ENCODE measurements around the gene SLC6A18. TPM values are rescaled to one million over a fixed set of nuclear protein-coding genes. Genes with fewer than 3 reads are reported as not detected.
A peak's percentile ranks its signal among the peaks of the same experiment; 100 is the strongest.

SLC6A18 gene
- total RNA-seq, 1 experiment from 2014 or later, result not detected

GRCh38 chr5:1202798-1203185 lies 22.4 kb upstream of the SLC6A18 start:
- no peak for DNase-seq (ENCODE audit: low spot score)

GRCh38 chr5:1203311-1203967 lies 21.7 kb upstream of the SLC6A18 start:
- DNase-seq (ENCODE audit: low spot score), result no peak

DNA sequence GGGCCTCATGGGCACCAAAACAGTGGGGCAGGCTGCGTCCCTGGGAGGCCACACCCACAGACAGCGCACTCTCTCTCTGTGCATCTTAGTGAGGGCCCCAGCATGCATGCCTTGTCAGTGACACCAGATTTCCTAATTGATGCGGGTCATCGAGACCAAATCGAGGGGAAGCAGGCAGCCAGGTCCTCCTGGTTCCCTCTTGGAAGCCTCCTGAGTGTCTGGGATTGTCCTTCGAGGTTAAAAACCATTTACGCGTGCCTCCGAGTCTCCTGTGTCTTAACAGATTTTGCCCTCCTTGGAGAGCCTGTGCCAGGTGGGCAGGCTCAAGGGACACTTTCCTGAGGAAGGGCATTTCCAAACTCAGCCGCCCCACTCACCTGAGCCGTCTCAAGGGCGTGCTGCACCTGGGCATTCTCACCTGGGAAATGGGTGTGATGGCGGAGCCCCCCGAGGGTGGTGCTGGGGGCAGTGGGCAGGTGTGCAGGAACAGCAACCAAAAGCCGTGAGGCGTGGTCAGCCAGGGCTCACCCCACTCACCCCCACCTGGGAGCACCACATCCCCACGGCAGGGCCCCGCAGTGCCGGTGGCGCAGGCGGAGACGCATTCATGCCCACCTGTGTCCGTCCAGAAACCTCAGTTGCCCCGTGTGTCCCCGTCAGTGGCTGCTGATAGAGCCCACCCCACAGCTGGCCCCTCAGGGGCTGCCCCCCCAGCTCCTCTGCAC lies 21.1 kb upstream of the SLC6A18 start:
- no peak for DNase-seq (ENCODE audit: low spot score)

DNA sequence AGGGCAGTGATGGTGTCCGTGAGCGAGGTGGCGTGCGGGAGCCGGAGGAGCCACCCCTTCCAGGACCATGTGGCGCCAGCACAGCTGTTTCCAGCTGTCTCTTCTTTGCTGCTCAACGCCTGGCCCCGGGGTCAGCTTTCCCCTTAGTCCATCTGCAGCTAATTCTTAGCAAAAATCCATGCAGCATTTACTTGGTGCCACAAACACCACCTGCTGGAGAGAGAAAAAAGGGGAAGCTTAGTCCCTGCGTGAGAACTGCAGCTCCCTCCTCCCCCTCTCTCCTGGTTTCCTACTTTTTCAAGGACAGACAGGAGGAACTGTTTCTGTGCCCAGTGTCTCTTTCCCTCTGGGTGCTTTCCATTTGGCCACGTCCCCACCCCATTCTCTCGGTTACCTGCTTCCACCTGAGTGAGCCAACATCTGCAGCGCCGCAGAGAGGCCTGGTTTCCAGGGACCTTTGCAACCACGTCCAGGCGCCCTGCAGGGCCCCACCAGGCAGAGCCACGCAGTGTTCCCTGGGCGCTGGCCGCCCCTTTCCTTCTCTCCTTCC lies 20.4 kb upstream of the SLC6A18 start:
- DNase-seq (ENCODE audit: low spot score), result peak; percentile 55

DNA sequence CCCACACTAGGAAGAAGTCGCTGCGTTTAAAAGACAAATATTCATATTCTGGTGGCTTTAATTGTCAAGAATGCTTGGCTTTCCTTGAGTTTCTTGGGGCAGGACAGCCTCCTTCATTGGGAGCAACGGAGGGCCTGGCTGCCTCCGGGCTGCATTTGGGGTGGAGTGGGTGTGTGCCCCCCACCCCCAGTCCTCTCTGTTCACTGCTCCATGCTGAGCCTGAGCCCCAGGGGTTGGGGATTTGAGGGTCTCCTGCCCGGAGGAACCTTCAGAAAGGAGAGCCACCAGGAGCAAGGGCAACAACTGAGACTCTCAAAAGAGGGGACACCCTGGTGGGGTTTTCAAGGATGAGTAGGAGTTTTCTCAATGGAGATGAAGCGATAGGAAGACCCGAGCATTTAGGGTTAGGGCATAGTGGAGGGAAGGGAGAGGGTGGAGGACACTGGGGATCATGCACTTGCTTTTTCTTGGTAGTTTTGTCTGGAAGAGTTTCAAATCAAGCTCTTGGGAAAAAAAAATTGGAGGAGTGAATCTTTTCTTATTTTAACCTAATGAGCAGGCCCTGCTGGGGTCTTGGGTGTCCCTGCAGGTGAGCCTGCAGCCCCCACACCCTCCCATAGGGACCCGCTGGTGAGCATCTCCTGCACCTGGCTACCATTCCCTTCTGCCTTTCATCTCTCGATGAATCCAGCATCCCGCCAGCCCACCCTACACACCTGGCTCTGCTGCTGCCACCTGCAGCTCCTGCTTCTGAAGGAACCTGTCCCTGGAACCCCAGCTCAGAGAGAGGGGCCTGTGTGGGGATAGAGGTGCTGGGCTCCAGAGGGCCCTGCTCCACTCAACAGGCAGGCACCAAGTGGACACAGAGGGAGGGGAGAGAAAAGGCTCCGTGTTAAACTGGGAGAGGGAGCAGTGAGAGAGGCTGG lies 19.7 kb upstream of the SLC6A18 start:
- no peak for DNase-seq (ENCODE audit: low spot score)

GRCh38 chr5:1206521-1207412 lies 18.4 kb upstream of the SLC6A18 start:
- no peak for DNase-seq (ENCODE audit: low spot score)

DNA sequence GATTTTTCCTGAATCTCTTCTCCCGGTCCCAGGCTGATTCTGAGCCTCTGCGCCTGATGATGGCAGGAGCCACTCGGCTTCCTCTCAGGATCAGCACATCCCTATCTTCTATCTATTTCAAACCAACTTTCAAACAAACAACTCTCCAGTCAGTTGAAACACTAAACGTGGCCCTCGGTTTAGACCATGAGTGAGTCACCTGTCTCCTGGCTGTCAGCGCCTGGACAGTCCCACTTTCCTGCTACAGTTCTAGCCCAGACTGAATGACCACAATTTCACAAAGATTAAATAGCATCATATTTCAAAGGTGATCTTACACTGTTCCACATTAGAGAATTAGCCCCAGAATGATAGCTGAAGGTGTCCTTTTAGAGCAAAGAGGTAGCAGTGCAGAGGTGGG lies 17.6 kb upstream of the SLC6A18 start:
- DNase-seq (ENCODE audit: low spot score), result no peak

GRCh38 chr5:1208221-1208742 lies 16.9 kb upstream of the SLC6A18 start:
- no peak for DNase-seq (ENCODE audit: low spot score)

GRCh38 chr5:1208743-1209488 lies 16.3 kb upstream of the SLC6A18 start:
- DNase-seq (ENCODE audit: low spot score), result peak; percentile 79

DNA sequence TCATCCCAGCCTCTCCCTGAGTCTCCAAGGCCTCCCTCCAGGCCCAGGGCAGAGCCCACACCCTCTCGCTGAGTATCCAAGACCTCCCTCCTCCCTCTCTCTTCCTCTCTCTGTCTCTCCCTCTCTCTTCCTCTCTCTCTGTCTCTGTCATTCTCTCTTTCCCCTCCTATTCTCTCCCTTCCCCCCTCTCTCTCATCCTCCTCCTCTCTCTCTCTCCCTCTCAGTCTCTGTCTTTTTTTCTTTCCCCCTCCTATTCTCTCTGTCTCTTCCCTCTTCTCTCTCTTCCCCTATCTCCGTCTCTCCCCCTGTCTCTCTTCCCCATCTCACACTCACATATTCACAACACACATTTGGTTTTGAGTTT lies 15.7 kb upstream of the SLC6A18 start:
- no peak for DNase-seq (ENCODE audit: low spot score)

DNA sequence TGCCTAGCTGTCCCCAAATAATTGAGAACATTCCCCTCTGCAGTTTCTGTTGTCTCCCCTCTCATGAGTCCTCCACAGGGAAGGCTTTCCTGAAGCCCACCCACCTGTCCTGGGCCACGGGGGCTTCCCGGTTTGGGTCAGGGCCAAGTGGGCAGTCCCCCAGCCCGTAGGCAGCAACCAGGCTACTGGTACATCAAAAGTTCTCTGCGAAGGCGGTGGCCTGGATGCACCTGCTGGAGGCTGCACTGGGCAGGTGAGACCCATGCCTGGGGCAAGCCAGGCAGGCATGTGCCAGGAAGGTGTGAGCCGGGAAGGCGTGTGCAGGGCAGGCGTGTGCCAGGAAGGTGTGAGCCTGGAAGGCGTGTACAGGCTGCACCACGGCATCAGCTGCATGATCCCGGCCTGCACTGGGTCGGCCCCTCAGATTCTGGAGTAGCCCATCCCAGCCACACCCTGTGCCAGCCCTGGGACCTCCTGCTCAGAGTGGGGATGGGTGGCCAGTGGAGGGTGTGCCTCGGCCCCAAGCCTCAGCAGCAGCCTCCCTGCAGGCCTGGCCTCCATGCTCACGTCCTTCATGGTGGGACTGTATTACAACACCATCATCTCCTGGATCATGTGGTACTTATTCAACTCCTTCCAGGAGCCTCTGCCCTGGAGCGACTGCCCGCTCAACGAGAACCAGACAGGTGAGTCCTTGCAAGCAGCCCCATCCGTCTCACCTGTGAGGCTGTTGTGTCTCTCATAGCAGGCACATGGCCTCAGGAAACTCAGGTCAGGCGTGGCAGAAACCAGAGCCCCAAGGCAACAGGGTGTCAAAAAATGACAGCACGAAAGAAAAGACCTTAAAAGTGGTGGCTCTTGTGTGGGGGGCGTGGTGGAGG lies 15.0 kb upstream of the SLC6A18 start:
- no peak for DNase-seq (ENCODE audit: low spot score)

DNA sequence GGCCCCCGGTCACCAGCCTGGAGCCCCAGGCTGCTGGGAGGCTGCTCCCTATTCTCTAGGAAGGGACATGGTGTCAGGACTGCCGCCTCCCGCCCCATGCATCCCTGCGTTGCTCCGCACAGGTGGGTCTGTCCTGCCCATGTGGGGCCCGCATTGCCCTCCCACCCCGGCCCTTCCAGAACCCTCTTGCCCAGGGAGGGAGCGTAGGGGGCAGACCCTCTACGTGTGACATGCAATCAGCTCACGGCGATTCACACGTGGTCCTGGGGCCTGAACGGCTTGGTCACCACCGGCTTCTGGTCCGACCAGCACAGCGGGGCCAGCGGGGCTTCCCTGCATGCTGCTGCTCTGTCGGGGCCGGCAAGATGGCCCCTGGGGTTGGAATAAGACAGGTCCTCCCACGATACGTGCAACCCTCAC lies 14.3 kb upstream of the SLC6A18 start:
- DNase-seq (ENCODE audit: low spot score), result no peak

GRCh38 chr5:1211701-1212100 lies 13.5 kb upstream of the SLC6A18 start:
- no peak for DNase-seq (ENCODE audit: low spot score)

GRCh38 chr5:1212271-1212670 lies 12.9 kb upstream of the SLC6A18 start:
- DNase-seq (ENCODE audit: low spot score), result no peak

GRCh38 chr5:1212881-1213280 lies 12.3 kb upstream of the SLC6A18 start:
- DNase-seq (ENCODE audit: low spot score), result no peak

DNA sequence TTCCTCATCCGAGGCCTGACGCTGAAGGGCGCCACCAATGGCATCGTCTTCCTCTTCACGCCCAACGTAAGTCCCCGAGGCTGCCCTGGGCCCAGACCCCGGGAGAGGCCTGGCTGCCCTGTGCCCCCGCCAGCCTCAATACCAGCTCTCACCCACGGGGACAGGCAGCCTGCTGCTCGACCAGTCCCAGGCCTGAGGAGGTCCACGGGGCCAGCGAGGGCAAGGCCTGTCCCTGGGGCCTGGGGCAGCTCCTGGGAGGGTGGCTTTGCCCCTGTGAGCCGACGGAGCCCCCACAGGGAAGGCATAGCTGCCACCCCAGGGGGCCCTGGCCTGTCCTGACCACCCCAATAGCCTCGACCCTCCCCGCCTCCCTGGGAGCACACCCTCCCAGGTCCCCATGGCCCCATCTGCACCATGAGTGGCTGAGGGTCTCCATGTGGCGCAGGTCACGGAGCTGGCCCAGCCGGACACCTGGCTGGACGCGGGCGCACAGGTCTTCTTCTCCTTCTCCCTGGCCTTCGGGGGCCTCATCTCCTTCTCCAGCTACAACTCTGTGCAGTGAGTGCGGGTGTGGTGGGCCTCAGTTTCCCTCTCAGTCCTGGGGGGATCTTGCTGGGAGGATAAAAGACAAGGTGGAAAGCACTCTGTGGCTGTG lies 11.5 kb upstream of the SLC6A18 start:
- no peak for DNase-seq (ENCODE audit: low spot score)

DNA sequence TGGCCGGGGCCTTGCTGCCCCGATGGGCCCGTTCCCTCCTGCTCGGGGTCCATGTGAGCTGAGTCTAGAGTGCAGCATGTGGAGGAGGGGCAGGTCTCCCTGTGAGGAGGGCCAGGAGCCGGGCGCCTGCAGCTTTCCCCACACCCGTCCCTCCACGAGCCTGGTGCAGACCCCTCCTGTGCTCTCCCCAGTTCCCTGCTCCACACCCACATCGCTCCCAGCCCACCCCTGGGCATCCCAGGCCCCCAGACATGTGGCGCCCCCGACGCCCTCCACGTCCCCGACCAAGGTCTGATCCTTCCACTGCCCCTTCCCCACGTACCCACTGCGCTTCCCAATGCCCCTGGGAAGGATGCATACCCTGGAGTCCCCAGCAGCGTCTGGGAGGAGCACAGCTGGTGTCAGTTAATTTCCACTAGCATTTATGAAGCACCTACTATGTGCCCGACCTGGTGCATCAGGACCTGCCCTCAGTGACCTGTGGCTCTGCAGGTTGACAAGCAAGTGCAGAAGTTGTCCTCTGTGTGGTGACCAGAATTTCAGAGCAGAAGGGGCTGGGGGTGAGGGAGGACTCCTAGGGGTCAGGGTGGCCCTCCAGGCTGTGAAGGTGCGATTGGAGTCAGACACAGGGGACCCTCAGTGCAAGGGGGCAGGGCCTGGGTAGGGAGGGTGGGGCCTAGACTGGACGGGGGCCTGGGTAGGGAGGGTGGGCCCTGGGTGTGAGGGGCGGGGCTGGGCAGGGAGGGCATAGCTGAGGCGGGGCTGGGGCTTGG lies 10.8 kb upstream of the SLC6A18 start:
- DNase-seq (ENCODE audit: low spot score), result no peak

- DNase-seq (ENCODE audit: low spot score), result no peak
Observed at GRCh38 chr5:1214936-1215220, 10.3 kb upstream of the SLC6A18 start.

Data from HT-29 (cell line).